Measurements from ENCODE around the gene GPR143. TPM values are rescaled to one million over a fixed set of nuclear protein-coding genes. Genes with fewer than 3 reads are reported as not detected.

Gene GPR143
- total and polyA plus RNA-seq, 2 of the 4 experiments (the other 2 are of a cell fraction), result 0.07 TPM; not detected in 1

DNA sequence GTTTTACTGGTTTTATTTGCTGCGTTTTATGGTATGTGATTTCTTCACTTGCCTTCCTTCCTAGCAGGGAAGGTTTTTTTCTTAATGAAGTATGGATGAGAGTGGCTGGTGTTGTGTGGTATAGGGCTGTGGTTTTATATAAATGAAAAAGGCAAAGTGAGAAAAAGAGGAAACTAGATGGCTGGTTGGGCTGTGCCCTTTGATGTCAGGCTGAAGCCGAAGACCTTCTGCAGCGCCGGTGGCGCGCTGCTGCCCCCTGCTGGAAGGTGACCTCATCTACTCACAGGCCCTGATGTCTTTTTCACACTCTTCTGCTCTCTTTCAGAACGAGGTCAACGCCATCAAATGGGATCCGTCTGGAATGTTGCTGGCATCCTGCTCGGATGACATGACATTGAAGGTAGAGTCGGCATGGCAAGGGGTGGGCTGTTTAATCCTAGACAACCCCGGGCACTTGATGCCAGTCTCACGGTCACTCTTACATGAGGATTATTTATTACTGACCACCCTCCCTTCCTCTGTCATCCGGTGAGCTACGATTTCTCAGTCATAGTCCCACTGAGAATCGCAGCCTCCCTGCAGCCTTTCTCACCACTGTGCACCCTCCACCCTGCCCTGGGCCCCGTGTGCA, 56.6 kb downstream of the GPR143 start:
- H4K5ac ChIP-seq (ENCODE audit: low read depth, low read length), result no peak overlapping the region
- no peaks in the 10 kb centered on the region for H4K20me1 ChIP-seq (ENCODE audit: insufficient read depth, low read length)
- no peak overlapping the region for H3K27ac ChIP-seq (ENCODE audit: insufficient read depth, low read length)
- ATAC-seq (ENCODE audit: low read depth) (peak; percentile 91), DNase-seq (peak; percentile 55)
- H3K14ac ChIP-seq (replicated peaks; ENCODE audit: low read depth, low read length), result no peak overlapping the region
- no peaks in the 10 kb centered on the region for H3K9me3 ChIP-seq (ENCODE audit: control insufficient read depth, insufficient read depth, low read length)
- H2BK20ac ChIP-seq (ENCODE audit: low read depth, low read length), result no peak overlapping the region
- TF ChIP-seq SMC3 (IDR thresholded peaks at IDR 0.05; ENCODE audit: low read depth, low read length) (peak; percentile 74), CTCF (conservative IDR thresholded peaks at IDR 0.05; ENCODE audit: low read depth, low read length) (peak; percentile 78), MAFK (IDR thresholded peaks at IDR 0.05; ENCODE audit: low read depth, low read length) (no peak), RAD21 (IDR thresholded peaks at IDR 0.05; ENCODE audit: low read length) (peak; percentile 84)
- peaks cover 0 to 5% of the 10 kb centered on the region in 2 experiments; a peak in 1 of 4 replicates for H3K79me1 ChIP-seq (ENCODE audit: low read depth in 1 of 2, low read length in 2 of 2)
- H2BK5ac ChIP-seq (ENCODE audit: low read depth, low read length, poor library complexity, severe bottlenecking), result no peak overlapping the region
- no peak overlapping the region for H3K23ac ChIP-seq (ENCODE audit: low read depth, low read length)
- H3K27me3 ChIP-seq (ENCODE audit: control insufficient read depth, insufficient read depth, low read length), result no peaks in the 10 kb centered on the region
- 26% methylated on average over 7 of the region's 17 CpGs; no CpG with 5 or more reads in 1 of the 2 experiments for WGBS, 2 experiments (ENCODE audit: extremely low coverage in 2 of 2, insufficient read length in 1 of 2)
- intact Hi-C loops (cut with micrococcal nuclease) (loop anchor here (1.0 to 10.0 kb wide), 5 partner anchors 246 to 964 kb away; no protein-coding TSS in a partner anchor), dilution Hi-C loops (cut with HindIII; ENCODE audit: low sequenced_read_pairs, unreplicated experiment) (no loop called here), in situ Hi-C loops (cut with MboI; ENCODE audit: low sequenced_read_pairs) (no loop called here)
- peak overlapping the region; percentile 65 for H2AK9ac ChIP-seq (replicated peaks; ENCODE audit: low read depth, low read length, poor library complexity)
- H4K8ac ChIP-seq (ENCODE audit: low read depth in 2 of 2, low read length in 2 of 2), result 0 out of 4 replicates have a peak overlapping the region, but pooled peaks of 1 of the 2 experiments have one; percentile 26
- peak overlapping the region; percentile 32 for H2AFZ ChIP-seq (replicated peaks; ENCODE audit: low read length, poor library complexity)
- H2AK5ac ChIP-seq (ENCODE audit: low read depth, low read length), result peak overlapping the region; percentile 54; the same call in 1 of the 2 replicates
- no peak overlapping the region for H3K9ac ChIP-seq (ENCODE audit: low read depth, low read length)
- H3K4me3 ChIP-seq (ENCODE audit: insufficient read depth, low read depth, low read length), result no peak overlapping the region
- H3K36me3 ChIP-seq (ENCODE audit: control insufficient read depth, insufficient read depth, low read length), result peaks cover 29% of the 10 kb centered on the region
- no peak overlapping the region for H2BK120ac ChIP-seq (ENCODE audit: low read depth, low read length)
- H3K4me1 ChIP-seq (ENCODE audit: control insufficient read depth, insufficient read depth, low read length), result no peaks in the 10 kb centered on the region
- ChIA-PET CTCF (interaction anchor here (0.7 kb wide), 1 partner anchor 347 kb away, joined by 4 read pairs; no protein-coding TSS in a partner anchor), POLR2A (ENCODE audit: unreplicated experiment) (no interaction called here)
- no peak overlapping the region for H3K56ac ChIP-seq (ENCODE audit: extremely low read depth, insufficient read depth, low read length)
- H3K9me1 ChIP-seq (ENCODE audit: insufficient read depth, low read length), result no peaks in the 10 kb centered on the region
- no peak overlapping the region for H3K4me2 ChIP-seq (ENCODE audit: low read depth, low read length)
- no peak overlapping the region for H3K18ac ChIP-seq (ENCODE audit: low read depth, low read length)
- no peak overlapping the region for H2BK15ac ChIP-seq (ENCODE audit: low read depth, low read length)
- no TSS peak for BruUV-seq (replicated peaks)
- 0 out of 2 replicates have a peak overlapping the region, but pooled peaks have one; percentile 21 for H3K4ac ChIP-seq (ENCODE audit: low read depth, low read length)
- H4K91ac ChIP-seq (ENCODE audit: insufficient read depth, low read depth, low read length), result no peak overlapping the region
